Pons (tissue), 1 donor: ENCODE measurements around the gene HOXC13.

ENCODE experiments used
- DNase-seq: peaks from one replicate; pipeline ENCODE4 v3.0.0-alpha.2; 2016; ENCODE audit warnings: low spot score

HOXC13 gene

DNA sequence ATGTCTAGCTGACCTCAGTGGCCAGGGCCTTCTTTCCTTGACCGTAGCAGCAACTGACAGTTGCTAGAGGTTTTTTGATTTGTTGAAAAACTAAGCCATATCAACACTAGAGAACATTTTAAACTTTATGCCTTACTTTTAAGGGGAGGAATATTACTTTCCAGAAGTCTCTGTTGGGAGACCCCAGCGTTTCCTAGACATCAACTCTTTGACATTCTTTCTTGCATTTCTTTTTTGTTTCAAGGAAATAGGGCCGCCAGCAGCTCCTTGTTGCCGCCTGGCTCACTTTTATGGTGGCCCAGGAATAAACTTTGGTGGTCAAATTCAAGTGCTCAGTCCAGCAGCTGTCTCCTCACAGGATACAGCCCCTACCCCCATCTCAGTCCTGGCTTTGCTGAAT lies 31.8 kb downstream of the HOXC13 start:
- no peak for DNase-seq

DNA sequence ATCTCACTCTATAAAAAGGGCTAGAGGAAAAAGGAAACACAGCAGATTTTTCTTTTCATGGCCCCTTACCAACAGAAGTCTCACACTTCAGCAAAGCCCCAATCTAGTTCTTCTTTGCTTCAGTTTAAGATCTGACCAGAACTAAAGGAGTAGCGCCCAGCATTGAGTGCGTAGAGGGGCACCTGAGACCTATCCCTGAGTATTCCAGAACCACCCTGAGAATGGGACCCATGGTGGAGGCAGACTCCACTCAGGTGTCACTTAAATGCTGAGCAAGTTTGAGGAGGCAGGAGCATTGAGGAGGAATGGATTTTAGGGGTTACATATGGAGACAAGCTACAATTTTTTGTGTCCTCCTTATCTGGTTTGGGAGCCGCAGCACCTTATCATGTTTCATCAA lies 32.5 kb downstream of the HOXC13 start:
- DNase-seq: no peak

DNA sequence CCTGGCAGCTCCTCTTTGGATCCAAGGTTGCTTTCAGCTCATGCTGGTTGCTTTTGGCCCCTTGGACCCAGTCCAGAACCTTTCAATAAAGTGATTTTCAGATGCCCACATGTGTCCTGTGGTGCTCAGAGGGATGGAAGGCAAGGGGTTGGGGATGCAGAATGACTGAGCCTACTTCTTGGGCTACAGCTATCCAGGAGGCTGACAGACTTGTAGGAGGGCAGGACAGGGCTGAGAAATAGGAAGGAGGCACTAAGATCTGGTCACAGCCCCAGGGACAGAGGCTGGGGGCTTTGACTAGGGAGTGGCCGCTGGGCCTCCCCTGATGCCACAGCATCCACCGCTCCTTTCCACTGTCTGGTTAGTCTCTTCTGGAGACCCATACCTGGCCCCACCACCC lies 33.1 kb downstream of the HOXC13 start:
- DNase-seq: no peak

DNA sequence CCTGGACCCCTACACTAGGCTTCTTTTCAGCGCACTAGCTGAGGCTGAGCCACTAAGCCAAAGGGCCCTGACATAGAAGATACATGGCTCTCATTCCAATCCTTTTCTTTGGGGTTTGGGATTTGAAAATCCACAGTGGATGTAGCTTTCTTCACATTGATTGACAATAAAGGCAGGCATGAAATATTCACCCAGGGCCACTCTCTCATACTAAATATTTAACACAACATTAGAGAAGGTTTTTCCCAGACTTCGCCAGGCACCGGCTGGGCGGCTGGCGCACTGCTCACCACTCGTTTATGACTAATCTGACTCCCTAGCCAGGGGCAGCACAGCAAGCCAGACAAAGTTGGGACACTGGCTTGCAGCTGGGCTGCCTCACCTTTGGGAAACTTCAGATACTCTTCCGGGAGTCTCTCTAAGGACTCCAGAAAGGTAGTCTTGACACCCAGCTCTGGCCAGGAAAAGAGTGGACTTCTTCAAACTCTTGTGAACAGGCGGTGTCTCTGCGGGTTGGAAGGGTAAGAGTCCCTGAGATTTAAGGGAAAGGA lies 33.6 kb downstream of the HOXC13 start:
- no peak for DNase-seq

DNA sequence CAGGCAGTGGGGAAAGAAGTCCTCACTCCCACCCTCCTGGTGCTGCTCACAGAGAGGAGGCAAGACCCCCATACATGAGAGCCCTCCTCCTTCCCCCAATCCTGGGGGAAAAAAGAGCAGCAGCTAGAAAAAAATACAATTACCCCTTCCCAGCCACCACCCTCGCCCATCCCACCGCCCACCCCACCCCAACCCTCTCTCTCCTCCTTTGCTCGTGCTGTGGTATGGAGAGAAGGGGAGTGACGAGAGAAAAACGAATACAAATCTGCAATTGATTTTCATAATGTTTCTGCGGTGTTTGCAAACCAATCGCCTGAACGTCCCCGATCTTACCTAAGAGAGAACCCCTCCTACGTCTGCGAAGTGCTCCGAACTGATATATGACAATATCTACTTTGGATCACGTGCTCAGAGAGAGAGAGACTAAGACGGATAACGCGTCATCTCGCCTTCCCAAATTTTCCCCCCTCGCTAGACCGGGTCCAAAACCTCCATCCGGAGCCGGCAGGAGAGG lies 34.1 kb downstream of the HOXC13 start, which contains the start of gene HOXC11:
Gene HOXC11 (plus strand): TSS at position 405 of the 514 bp plus-strand sequence. CDS start 116 bp downstream, outside the sequence.
- no peak for DNase-seq

DNA sequence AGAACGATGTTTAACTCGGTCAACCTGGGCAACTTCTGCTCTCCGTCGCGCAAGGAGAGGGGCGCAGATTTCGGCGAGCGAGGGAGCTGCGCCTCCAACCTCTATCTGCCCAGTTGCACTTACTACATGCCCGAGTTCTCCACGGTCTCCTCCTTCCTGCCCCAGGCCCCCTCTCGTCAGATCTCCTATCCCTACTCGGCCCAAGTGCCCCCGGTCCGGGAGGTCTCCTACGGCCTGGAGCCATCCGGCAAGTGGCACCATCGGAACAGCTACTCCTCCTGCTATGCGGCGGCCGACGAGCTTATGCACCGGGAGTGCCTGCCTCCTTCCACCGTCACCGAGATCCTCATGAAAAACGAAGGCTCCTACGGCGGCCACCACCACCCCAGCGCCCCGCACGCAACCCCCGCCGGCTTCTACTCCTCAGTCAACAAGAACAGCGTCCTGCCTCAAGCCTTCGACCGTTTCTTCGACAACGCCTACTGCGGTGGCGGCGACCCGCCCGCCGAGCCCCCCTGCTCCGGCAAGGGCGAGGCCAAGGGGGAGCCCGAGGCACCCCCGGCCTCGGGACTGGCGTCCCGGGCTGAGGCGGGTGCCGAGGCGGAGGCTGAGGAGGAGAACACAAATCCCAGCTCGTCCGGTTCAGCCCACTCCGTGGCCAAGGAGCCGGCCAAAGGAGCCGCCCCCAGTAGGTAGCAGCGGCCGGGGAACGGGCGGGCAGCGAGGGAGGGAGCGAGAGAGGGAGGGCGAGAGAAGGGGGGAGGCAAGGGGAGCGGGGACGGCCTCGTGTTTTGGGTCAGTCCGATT lies 34.8 kb downstream of the HOXC13 start:
- DNase-seq: no peak

DNA sequence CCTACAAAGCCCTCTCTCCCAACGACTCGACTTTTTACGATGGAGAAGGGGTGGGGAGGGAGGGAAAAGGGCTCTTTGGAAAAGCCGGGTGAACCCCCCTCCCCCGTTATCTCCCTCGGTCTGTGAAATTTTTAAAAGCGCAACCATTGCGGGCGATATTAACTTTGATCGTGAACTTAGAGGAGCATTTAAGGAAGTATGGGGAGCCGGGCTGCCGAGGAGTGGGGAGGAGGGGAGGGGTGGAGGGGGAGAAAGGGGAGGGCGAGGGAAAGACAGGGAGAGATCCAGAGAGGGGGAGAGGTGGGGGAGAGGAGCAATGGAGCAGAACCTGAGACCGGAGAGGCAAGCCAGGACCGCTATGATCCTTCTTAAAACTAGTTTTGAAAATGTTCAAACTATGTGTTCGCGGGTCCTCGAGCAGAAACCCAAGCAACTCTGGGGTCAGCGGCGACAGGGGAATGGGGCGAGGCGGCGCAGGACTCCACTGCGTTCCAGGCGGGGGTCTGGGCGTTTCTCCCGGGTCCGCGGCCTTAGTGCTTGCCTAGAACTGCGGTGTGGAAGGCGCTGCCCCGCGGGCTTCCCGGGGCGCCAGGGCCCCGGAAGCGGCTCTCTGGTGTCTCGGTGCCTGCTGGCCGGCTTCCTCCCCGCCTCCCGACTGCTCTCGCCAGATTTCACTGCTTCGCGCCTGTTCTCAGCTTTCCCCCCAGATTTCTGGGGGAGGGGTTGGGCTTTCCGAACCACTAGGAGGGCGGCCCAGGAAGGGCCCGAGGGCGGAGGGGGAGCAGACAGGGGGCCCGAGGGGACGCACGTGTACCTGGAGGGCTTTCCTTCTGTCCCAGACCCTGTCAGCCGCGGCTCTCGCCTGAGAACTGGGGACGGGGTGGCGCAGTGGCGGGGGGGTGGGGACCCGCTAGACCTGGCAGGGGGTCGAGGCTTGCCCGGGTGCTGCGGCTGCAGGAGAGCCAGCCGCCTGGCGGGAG lies 35.7 kb downstream of the HOXC13 start, which contains the start of gene HOTAIR:
Gene HOTAIR (minus strand): TSS at position 871 of the 980 bp plus-strand sequence.
- DNase-seq: no peak

DNA sequence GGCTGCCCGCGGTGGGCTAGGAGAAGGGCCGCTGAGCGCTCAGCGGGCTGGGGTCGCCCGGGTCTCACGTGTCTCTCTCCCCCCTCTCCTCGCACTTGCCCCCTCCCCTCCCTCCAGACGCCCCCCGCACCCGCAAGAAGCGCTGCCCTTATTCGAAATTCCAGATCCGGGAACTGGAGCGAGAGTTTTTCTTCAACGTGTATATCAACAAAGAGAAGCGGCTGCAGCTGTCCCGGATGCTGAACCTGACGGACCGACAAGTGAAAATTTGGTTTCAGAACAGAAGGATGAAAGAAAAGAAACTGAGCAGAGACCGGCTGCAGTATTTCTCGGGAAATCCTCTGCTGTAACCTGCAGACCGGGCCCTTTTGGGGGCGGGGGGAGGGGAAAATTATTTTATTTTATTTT lies 36.4 kb downstream of the HOXC13 start:
- DNase-seq: no peak

DNA sequence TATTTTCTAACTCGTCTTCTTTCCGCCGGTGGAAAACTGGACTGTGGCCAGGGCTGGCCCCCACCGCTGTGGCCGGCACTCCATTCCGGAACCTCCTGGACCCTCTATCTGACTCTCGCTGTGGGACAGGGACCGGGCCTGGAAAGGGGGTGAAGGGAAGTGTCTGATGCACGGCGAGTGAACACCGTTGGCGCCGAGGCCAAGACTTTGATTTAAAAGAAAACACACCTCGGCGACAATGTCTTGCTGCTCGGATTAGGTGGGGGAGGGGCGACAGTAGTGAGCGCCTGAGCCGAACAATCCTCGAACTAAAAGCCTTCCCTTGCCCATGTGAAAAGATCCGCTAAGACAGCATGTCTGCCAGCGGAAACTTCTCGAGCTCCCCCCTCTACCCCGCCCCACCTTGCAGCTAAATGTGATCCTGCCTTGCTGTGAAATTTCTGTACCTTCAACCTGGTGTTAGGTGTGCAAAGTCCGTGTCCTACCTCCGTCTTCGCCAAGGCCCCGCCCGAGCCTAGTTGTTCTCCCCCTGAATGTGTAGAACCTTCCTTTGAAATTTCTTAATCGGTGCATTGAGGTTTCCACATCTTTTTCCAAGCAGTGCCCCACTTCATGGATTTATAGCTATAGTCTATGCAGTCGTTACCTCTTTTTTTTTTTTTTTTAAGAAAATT lies 37.0 kb downstream of the HOXC13 start:
- no peak for DNase-seq

DNA sequence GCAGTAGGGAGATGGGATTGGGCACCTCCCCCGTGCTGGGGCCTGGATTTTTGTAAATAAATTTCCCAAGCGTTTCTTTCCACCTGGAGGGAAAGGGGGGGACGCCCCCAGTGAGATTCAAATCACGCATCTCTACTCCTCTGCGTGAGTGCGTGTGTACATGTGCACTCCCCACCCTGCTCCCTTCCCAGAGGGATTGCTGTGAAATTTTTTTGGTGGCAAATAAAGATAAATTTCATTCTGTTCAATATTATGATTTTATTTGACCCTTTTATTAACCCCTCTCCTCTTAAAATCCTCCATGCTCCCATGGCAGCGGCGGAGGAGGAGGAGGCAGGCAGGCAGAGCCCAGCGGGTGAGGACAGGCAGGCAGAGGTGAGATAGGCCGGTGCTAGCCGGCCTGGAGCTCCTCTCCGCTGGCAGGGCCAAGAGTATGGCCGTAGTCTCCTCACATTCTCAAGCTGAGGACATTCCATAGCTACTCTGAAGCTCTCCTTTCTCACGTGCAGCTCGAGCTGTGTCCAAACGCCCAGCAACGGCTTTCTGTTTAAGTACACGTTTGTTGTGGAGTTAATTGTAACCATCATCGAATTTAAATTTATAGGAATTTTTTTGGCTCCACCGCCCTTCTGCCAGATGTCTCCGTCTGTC lies 37.7 kb downstream of the HOXC13 start:
- no peak for DNase-seq

DNA sequence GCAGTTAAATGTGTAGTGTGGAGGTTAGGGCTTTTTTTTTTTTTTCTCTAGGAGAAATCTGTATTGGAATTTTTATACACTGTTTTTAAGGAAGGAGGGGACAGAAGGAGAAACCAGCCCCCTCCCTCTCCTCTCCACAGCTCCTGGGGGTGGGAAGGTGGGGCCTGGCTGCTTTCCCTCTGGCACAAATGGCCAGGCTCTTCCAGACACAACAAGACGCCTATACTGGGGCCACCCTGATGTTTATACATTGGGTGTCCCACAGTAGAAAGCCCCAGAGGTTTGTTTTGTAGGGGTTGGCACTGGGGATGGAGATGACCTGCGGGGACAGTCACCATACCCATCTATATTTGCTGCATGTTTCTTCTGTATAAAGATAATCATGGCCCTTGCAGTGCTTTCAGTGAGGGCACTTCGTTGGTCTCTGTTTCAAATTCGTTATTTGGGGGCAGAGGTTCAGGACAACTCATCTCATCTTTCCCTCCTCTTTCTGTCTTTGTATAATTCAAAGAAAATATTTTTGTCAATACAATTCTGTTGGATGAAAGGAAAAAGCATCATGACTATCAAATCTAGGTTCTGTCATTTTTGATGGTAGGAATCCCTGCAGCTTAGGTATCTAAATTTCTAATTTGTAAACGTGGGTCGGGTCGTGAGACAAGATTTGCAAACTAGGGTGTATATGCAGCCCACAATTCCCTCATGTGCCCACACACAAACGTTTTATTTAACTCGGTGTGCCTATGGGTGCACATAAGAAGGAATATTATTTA lies 38.4 kb downstream of the HOXC13 start:
- no peak for DNase-seq

DNA sequence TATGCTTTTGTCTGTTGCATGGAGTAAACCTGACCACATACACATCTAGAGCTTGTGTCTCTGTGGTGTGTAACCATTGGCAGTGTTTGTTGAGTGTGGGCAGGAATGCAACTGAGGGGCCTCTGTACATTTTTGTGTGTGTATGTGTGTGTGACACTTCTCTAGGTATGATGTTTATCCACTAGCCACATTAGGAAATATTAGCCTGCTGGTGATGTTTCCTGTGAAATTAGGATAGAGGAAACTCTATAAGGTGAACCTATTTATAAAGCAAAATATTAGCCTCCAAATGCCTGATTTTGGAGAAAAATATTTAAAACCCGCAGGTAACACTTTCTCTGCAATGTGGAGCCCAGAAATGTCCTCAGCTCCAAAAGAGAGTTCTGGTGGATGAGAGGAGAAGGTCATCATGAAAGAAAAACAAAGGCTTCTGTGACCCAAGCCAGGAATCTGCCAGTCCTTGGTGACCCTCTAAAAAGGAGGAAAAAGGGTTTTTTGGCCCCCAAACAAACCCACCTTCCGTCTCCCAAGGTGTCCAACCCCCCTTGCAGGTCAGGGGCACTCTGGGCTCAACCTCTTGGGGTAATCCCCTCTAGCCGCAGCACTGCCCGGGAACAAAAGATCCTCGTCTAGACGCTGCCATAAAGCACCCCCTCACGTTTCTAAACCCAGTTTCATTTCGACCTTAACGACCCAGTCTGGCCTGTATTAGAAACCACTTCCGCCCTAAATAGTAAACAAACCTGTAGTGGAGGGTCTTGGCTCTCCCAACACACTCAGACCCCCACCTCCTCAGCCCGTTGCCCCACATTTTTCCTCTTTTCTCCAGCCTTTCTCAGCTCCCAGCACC lies 39.2 kb downstream of the HOXC13 start:
- no peak for DNase-seq

DNA sequence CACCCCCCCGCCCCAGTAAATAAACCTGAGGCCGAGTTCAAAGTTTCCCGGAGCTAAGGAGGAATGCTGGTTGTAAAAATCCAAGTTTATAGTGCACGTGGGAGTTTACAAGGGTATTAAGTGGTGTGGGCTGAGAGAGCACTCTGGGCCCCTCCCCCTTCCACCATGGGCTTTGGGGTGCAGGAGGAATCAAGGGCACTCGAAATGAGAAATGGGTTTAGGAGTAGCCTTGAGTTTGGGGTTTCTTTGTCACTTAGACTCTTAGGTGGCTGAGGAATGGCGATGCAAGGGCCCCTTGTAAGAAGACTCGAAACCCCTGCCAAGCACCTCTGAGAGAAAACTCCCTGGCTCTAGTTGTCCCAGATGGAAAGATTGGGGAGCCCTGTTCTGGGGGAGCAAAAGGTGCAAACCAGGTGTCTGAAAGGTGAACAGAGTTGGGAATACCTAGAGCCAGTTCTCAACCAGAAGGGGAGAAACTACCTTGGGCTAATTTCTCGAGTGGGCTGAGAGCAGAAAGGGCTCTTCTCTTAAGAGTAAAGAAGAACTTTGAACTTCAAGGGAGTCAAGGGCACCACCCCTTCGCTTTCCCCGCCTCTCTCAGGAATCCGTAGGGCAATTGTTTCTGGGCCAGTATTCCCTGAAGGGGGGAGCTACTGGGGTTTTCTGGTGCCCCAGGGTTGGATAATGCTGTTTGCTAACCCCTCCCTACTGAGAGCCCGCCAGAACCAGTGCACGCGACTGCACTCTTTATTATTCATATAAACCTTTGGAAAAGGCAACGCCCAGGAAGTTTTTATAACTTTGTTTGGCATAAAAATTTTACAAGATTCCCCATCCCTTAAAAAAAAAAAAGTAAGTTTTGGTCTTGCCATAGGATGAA lies 40.1 kb downstream of the HOXC13 start:
- no peak for DNase-seq

DNA sequence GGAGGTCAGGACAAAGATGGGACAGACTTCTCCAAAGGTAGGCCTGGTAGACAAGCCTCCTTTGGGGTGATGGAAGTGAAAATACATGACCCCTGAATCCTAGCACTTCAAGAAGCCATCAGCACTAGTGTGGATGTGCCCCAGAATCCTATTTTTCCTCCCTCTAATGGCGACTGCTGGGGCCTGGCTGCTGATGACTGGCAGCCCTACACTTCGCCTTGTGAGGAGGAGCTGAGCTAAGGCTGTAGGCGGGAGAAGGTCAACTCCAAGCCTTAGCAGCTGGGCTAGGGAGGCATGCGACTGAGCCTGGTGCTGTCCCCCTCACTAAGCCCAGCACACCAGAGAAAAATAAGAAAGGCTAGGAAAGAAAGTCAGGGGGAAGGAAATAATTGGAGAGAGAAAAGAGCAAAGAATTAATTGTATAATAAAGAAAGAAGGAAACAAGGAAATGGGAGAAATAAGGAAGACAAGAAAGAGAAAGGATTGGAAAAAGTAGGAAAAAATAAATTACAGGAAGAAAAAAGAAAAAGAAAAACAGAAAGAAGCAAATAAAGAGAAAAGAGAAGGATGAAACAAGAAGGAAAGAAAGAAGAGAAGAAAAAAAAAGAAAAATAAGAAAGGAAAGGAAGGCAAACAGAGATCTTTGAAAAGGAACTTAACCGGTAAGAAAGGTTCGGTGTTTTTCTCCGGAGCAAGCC lies 41.6 kb downstream of the HOXC13 start:
- no peak for DNase-seq

DNA sequence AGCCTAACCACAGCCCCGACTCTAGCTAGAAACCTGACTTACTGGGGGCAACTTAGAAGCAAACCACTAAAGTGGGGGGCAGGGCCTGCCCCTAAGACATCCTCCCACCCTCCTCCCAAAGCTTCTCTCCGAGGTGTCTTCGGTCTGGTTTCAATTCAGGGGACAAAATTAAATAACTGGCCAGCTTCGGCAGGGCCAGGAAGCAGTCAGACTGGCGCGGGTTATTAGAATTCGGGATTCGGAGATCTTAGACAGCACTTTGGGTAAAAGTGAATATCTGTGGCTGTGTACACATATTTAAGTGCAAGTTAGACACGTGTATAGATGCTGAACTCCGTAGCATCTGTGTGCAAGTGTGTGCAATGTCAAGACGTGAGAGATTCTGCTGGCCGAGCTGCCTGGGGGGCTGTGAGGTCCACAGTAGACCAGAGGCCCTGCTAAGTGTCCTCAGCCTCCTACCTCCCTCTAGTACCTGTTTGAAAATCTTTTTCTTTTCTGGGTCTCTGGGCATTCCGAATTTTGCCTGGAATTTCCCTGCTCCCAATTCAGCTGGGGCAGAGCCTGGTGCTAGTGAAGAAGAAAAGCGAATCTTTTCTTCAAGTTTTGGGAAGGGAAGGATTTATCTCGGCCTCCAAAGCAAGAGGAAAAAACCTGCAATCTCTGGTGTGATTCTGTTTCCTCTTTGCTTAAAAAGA lies 42.3 kb downstream of the HOXC13 start:
- no peak for DNase-seq

DNA sequence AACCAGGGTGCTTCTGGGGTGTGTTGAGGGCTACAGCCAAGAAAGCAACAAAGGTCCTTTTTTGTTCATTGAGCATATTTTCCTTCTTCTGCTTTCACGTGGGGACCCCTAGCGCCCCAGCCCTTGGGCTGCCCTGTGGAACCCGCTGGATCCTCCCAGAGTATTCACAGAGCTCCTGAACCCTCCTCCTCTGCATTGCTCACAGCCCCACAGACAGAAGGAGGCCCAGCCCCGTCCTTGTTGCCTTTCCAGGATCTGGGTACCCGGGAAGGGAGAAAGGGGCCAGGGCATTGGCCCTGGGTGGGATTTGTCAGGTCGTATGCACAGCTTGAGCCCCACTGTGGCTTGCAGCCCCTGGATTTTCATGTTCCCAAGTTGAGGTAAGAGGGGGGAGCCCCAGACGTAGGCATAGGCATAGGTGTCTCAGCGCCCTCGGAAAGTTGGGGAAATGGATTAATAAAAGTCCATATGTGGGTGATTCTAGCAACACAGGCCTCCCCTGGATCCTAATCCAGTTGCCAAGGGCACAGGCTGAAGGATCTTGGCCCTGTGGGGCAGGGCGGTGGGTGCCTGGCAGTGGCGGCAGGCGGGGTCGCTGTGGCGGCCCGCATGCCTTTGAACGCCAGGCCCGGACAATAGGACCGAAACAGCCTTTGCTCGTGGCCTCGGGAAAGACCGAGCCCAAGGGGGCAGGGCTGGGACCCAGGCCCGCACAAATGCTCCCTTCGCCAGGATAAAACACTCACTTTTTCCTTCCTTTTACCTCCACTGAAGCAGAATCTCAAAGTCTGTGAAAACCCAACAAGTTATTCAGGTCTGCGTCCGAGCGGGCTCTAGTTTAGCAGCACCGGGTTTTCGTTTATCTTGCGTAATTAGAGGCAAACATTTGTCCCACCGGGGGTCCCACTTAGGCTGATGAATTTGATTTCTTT lies 43.3 kb downstream of the HOXC13 start:
- DNase-seq: no peak
